D341Med (cell line): Measurements from ENCODE around the gene FAM124B.
"Not testable (repeated sequence)": the region's sequence is repeated elsewhere in the genome, so short reads cannot be mapped to it uniquely, and the experiment has no call there.

Source experiments
- DNase-seq: peaks from one replicate; pipeline ENCODE4 v3.0.0; 2012; ENCODE audit warnings: low spot score

FAM124B gene

GRCh38 chr2:224412141-224413015, 10.5 kb upstream of the FAM124B start:
- no peak for DNase-seq

- DNase-seq = no peak
Measured at GRCh38 chr2:224410946-224411561, 9.1 kb upstream of the FAM124B start.

- DNase-seq = no peak
Measured at GRCh38 chr2:224408676-224409075, 6.8 kb upstream of the FAM124B start.

- no peak for DNase-seq
Measured at GRCh38 chr2:224407241-224407701, 5.4 kb upstream of the FAM124B start.

- no peak for DNase-seq
Measured at GRCh38 chr2:224405841-224406370, 4.0 kb upstream of the FAM124B start.

- no peak for DNase-seq
Measured at GRCh38 chr2:224405412-224405811, 3.5 kb upstream of the FAM124B start.

- DNase-seq = no peak
Measured at GRCh38 chr2:224404796-224405195, 2.9 kb upstream of the FAM124B start.

GRCh38 chr2:224403657-224404056, 1.8 kb upstream of the FAM124B start:
- no peak for DNase-seq

- no peak for DNase-seq
Measured at GRCh38 chr2:224400886-224401632, 848 bp downstream of the FAM124B start.

- DNase-seq = no peak
Measured at GRCh38 chr2:224400174-224400810, 1.6 kb downstream of the FAM124B start.

GRCh38 chr2:224398289-224398688, 3.6 kb downstream of the FAM124B start:
- no peak for DNase-seq

- not testable (repeated sequence) for DNase-seq
Measured at GRCh38 chr2:224397100-224397499, 4.8 kb downstream of the FAM124B start.

- DNase-seq = no peak
Measured at GRCh38 chr2:224395620-224396390, 6.1 kb downstream of the FAM124B start.

GRCh38 chr2:224393157-224393872, 8.6 kb downstream of the FAM124B start:
- DNase-seq = no peak

GRCh38 chr2:224392545-224392944, 9.4 kb downstream of the FAM124B start:
- DNase-seq = no peak

GRCh38 chr2:224389317-224389716, 12.6 kb downstream of the FAM124B start:
- no peak for DNase-seq

GRCh38 chr2:224386876-224387275, 15.0 kb downstream of the FAM124B start:
- no peak for DNase-seq

- DNase-seq = no peak
Measured at GRCh38 chr2:224382973-224383555, 18.8 kb downstream of the FAM124B start.

- DNase-seq = not testable (repeated sequence)
Measured at GRCh38 chr2:224382280-224382647, 19.6 kb downstream of the FAM124B start.
